HUDEP-2 (cell line): ENCODE results near the gene HNRNPA3.
"Not testable (repeated sequence)": the region's sequence is repeated elsewhere in the genome, so short reads cannot be mapped to it uniquely, and the experiment has no call there.

Source experiments
- DNase-seq, 76 experiments: peaks; one replicate each; lab custom pipeline; 2025; ENCODE audit not compliant: unreplicated experiment in 76 of 76; lab: John Stamatoyannopoulos, UW

Gene HNRNPA3

DNA sequence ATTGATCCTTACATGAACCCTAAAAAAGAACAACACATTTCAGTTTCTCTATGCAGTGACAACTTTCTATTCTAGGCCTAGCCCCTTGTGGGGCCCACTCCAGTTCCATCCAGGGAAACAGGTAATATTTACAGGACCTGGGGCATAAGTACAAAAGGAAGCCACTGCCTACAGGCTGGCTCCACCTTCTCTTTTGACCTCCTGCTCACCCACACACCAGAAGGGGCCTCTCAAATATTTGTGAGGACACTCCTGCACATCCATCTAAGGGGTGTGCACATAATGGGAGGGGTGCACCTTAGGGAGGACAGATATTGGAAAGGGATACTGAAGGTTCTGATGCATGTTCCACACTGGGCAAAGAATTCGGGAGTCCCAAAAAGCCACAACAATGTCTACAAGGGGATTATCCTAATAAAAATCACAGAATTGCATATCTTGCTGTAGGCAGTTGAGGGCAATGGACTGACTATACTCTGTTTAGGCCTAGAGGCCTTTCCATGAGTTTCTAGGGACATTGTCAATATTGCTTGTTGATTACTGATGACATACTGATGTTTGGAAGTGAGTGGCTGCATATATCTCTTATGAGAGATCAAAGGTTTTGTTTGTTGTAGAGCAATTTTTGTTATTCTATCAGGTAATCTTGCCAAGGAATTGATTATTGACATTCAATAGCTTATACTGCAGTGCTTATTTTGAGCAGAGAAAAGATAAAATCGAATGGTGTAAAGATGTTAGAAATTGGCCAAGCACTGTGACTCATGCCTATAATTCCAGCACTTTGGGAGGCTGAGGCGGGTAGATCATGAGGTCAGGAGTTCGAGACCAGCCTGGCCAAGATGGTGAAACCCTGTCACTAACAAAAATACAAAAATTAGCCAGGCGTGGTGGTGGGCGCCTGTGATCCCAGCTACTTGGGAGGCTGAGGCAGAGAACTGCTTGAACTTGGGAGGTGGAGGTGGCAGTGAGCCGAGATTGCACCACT is 23.8 kb upstream of the HNRNPA3 start:
- no peak for DNase-seq

DNA sequence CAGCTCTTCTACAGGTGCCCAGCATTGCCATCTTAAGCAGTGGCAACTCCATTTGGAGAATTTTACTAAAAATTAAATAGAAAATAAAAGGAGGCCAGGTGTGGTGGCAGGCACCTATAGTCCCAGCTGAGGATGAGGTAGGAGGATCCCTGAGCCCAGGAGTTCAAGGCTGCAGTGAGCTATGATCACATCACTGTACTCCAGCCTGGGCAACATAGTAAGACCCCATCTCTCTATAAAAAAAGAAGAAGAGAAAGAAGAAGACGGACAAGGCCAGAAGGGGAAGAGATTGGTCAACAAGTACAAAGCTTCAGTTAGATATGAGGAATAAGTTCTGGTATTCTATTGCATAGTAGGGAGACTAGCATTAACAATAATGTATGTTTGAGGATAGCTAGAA is 21.7 kb upstream of the HNRNPA3 start:
- DNase-seq = no peak

DNA sequence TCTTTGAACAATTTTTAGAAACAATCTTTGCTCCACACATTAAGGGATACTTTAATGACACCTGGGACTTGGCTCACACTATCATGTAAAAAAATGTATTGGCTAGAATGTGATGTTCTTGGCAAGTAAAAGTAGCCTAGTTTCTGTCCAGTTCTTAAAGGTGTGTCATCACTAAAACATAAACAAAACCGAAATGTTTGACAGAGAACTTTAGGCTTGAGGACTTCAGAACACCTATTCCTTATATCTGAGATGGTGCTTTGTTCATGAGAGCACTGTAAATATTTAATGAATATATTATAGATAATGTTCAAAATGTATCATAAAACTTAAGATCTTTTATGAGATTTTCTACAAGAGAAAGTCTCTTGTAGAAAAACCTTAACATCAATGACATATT is 19.8 kb upstream of the HNRNPA3 start:
- DNase-seq = no peak

DNA sequence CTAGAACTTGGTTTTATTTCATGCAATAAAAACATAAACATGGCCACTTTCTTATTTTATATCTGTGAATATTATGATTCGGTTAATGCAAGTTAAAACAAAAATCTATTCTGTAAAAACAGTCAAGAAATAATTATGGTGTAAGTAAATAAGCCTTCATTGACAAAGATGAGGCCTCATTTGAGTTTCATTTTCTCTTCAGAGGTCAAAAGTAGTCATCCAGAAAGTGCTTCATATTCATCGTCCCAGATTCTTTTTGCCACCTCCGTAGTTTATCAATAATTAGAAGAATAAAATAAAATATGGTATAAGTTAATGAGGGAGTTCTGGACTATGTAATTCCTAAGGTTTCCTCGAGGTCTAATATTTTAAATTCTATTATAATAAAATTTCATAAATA is 19.4 kb upstream of the HNRNPA3 start:
- no peak for DNase-seq

DNA sequence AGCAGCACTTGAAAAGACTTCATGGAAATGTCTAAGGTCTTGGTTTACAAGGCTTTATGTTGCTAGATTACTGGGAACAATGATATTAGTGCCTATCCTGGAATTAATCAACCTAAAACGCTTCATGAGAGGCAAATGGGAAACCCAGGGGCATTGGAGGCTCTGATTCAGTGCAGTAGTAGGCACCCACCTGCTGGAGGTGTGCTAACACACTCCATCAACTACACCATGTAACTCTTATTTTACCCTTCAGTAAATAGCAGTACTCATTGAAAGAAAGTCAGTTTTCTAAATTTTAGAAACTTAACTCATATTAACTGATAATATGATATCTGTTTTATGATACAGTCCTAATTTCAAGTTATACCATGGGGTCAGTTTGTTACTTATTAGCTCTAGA is 17.4 kb upstream of the HNRNPA3 start:
- DNase-seq = no peak

DNA sequence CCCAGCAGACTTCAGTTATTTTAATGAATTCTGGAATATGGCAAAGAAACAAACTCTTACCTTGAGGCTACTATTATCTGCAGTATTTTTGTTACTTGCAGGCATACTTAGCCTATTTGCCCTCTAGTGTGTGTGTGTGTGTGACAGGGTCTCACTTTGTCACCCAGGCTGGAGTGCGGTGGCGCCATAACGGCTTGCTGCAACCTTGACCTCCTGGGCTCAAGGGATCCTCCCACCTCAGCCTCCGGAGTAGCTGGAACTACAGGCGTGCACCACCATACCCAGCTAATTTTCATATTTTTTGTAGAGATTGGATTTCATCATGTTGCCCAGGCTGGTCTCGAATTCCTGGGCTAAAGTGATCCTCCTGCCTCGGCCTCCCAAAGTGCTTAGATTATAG is 12.2 kb upstream of the HNRNPA3 start:
- DNase-seq = not testable (repeated sequence)

DNA sequence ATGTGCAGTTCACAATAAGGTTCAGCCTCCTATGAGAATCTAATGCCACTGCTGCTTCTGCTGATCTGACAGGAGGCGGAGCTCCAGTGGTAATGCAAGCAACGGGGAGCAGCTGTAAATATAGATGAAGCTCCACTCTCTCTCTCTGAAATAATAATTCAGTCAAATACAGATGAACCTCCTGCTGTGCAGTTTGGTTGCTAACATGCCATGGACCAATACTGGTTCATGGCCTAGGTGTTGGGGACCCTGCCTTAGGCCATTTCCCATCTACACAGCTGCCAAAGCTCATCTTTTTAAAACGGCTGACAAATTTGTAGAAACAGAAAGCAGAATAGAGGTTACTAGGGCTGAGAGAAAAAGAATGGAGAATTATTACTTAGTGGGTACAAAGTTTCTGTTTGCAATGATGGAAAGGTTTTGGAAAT is 10.7 kb upstream of the HNRNPA3 start:
- DNase-seq = no peak

DNA sequence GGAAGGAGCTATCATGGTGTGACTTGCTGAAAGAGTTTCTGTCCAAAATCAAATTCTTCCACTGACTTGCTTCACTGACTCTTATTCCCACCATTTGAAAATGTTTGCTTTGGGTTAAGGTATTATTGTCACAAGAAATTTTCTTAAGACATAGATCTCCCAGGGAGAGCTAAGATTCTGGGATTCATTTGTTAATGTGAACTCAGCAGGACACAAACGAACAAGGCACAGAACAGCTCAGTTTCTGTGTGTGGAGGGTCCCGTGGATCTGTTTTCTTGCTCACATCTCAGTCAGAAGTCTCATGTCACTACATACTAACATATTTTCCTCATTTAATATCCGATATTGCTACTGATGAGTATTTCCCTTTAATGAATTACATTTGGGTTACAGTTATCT is 8.2 kb upstream of the HNRNPA3 start:
- DNase-seq = no peak

DNA sequence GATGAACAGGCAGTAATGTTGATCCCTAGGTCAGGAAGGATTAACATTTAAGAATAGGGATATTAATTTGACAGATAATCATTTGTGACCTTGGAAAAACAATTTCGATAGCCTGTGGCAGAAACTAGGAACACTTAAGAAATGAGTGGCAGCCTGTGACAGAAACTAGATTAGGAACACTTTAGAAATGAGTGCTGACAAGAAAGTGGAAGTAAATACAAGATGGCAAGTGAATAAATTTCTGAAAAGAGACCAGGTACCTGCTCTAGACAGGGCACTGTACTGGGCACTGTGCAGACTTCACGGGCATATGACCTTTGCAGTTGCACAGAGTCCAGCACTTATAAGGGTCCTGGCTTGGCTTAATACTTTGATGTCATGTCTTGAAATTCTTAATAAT is 5.5 kb upstream of the HNRNPA3 start:
- DNase-seq = no peak

DNA sequence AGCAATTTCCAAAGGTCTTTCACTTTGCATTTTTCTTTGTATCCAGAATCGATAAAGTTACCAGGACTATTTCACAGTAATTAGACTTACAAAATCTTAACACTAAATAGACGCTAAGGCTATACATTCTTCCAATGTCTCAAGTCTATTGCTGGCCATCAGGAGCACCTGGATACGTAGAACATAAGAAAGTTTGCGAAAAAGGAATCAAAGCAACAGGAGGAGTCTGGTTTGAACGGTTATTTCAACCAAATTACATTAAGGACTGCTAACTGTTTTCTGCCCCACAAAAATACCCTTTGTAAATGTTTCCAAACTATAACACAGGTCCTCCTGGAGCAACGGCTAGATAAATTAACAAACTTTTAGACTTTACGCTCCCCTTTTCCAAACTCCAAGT is 1.4 kb upstream of the HNRNPA3 start:
- no peak for DNase-seq

DNA sequence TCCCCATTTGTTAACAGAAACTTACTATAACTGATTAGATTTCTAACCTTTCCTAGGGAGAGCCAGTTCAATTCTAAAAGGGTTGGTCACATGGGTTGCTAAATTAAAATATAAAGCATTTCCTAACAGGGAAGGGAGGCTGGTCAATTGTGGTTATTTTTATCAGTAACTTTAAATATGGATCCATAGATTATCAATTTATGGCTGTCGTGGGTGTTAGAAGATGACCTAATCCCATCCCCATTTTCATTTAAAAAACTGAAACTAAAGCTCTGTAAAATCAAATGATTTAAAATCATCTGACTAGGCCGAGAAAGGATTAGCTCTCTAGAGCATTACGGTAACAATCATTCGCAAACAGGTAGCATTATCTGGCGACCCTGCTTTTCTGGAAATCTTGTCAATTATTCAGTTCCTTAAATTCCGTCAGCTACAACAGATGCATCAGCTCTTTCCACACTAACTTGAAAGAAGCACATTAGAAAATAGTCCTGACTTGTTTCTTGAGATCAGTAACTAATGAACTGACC is 953 bp upstream of the HNRNPA3 start:
- DNase-seq = no peak

DNA sequence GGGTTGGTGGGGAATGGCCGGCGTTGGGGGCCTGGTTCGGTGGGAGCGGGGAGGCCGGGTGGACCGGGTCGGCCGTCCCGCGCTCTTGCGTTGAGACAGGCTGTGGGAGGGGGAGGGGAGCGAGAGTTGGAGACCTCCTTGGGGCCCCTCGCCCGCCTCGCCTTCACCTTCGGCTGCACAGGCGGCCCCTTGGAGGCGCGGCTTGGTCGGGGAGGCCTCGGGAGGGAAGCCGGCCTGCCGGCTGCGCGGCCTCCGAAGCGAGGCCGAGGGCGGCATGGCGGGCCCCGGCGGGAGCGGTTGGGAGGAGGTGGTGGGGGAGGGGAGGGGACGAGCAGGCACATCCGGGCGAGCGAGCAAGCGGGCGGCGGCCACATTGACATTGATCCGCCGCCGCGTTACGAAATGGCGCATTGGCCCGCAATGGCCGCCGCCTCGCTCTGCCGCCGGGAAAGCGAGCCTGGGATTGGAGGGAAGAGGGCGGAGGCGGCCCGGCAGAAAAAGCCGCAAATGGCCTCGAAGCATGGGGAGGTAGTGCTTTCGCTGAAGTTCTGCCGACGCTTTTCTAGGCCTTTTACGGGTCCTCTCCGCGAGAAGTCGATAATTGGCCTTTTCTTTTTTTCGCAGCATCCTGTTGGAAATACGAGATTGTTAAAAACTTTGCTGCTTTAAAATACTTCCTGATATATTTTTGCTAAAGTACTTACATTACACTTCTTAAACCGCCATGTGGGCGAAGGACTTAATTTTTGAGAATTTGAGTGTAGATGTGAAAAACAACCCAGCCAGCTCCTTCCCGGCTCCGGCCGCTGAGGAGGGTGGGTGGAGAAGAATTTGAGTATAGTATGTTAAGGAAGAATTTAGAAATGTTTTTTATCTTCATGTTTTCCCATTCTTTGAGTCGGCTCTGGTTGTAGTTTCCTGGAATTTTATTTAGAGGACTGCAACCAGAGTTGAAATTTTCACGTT is 580 bp downstream of the HNRNPA3 start:
- DNase-seq = peak in 75 of 76 experiments; percentile 32 to 96 (median 78)

DNA sequence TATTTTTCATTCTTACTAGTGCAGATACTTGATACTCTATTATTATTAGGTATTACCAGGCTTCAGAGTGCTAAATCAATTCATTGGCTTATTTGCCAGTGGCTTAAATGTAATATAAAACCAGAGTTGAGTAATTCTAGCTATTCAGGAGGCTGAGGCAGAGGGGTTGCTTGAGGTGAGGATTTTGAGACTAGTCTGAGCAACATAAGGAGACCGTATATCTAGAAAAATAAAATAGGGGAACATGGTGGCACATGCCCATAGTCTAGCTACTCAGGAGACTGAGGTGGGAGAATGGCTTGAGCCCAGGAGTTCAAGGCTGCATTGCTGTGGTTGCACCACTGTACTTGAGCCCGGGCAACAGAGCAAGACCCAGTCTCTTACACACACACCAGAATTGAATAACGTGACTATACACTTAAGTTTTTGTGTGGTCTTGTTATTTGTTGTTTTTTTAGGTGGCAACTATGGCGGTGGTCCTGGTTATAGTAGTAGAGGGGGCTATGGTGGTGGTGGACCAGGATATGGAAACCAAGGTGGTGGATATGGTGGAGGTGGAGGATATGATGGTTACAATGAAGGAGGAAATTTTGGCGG is 4.8 kb downstream of the HNRNPA3 start:
- no peak for DNase-seq

DNA sequence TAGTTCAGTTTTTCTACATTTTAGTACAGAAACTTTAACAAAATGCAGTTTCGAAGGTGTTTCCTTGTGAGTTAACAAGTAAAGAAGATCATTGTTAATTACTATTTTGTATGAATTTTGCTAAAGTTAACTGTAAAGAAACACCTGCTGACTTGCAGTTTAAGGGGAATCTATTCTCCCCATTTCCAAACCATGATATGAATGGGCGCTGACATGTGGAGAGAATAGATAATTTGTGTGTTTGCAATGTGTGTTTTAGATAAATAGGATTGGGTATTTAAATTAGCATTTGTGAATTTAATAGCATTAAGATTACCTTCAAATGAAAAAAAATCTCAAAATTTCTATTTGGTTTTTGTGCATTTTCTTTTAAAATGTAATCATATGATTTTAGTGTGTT is 7.2 kb downstream of the HNRNPA3 start:
- not testable (repeated sequence) for DNase-seq

DNA sequence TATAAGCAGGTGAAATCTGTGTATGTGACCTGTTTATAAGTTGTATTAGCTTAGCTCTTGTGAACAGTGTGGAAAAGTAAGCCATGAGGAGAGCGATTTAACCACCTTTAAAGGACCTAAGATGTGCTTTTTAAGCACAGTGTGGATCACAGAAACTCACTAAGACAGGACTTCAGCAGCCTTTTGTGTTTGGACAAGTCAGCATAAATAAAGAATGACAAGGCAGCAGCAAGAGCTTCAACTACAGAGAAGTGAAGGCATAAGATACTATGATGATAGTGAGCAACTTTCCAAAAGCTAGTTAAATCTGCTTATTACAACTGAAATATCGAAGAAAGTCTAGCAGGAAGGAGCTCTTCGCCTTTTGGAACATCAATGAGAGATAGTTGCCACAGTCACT is 8.9 kb downstream of the HNRNPA3 start:
- no peak for DNase-seq

DNA sequence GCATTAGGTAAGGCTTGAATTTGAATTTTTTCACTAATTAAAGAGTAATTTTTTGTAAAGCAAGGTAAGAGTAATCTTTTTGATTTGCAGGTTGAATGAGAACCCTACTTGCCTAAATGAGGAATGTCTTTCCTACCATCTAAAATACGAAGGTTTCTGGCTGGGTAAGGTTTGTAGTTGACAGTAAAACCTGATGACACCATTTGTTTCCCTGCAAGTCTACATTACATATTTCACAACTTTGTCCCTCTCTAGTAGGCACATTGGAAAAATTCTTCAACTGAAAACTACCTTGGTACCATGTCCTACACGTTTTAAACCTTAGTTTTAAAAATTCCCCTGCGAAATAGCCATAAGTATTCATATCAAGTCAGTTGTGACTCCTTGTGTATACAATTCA is 9.4 kb downstream of the HNRNPA3 start:
- DNase-seq = no peak

DNA sequence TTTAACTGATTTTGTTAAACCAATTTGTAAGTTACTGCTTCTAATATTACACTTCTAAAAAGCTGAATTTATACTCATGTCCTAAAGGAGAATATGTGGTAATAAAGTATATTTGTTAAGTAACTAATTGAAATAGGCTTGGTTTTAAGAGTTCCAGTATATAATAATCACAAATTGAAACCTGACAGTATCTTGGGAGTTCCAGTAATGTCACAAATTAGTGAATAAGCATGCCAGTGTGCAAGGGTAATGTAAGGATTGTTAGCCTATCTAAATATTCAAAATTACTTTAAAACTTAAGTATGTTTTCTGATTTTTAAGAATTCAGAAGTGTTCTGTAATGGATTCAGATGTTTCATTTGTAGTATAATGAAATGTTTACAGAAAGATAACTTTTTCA is 10.8 kb downstream of the HNRNPA3 start:
- DNase-seq = not testable (repeated sequence)

DNA sequence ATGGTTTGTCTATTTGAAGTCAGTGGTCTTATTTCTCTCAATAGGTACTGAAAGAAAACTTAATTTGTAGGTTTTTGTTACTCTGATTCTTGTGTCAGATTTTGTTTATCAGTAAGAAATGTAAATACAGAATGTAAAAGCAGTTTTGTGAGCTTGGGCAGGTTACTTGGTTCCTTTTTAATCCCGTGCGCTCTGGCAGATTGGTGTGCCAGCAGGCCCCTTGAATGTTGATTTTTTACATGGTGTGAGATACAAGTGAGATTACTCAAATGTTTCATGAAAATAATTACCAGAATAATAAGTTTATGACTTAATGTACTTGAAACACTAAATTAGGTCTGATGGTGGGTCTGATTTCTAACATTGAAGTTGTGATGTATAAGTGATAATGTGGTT is 13.4 kb downstream of the HNRNPA3 start:
- DNase-seq = no peak

DNA sequence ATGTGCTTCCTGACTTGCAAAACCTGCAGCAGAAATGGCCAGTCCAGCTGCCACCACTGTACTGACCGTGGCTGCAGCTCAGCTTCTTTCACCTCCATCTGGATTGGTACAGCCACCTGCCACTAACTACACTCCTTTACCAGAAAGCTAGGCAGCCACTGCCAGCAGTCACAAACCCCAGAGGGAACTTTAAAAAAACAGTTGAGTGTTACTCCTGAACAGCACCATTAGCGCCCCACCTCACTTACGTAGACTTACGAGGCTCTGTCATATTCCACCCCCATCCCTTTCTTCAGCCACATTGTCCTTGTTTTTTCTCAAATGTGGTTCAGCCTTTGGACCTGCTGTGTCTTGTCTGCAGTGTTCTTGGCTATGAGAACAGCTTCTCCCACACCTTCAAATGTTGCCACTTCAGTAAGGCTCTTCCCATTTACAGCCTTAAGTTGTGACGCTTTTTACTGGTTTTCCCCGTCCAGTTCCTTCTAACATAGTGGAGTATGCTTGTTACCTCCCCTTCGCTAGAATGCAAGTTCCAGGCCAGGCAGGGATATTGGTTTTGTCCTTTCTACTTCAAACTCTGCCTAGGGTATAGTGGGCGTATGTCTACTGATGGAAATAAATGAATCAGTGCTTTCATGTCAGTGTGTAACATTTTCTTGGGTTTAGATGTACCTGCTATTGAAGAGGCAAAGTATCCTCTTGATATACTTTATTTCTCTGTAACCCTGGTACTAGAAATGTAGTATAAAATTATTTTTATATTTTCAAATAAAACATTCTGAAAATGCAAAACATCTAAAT is 17.0 kb downstream of the HNRNPA3 start:
- DNase-seq = no peak

DNA sequence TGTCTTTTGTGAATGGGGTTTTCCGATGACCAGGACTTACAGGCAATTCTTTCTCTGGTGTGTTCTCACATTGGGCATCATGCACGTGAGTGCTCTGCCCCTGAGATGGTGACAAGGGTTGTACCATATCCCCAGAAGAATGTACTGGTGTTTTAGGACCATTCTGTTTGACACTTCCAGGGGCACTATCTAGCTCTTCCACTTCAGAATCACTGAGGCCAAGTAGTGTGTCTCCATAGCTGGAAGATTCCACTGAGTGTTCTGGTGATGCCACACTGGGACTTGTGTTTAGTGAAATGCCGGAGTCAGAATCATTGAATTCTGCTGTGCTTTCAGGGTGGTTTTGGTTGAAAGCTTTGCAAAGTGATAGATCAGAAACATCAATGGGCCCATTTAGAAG is 18.7 kb downstream of the HNRNPA3 start:
- no peak for DNase-seq
